ENCODE results near the gene MDFI. TPM values are rescaled to one million over a fixed set of nuclear protein-coding genes. Genes with fewer than 3 reads are reported as not detected.
A peak's percentile ranks its signal among the peaks of the same experiment; 100 is the strongest.

The MDFI gene, protein sequence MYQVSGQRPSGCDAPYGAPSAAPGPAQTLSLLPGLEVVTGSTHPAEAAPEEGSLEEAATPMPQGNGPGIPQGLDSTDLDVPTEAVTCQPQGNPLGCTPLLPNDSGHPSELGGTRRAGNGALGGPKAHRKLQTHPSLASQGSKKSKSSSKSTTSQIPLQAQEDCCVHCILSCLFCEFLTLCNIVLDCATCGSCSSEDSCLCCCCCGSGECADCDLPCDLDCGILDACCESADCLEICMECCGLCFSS
- total RNA-seq = 146 to 149 TPM (median 148 TPM) in 3 replicates

DNA sequence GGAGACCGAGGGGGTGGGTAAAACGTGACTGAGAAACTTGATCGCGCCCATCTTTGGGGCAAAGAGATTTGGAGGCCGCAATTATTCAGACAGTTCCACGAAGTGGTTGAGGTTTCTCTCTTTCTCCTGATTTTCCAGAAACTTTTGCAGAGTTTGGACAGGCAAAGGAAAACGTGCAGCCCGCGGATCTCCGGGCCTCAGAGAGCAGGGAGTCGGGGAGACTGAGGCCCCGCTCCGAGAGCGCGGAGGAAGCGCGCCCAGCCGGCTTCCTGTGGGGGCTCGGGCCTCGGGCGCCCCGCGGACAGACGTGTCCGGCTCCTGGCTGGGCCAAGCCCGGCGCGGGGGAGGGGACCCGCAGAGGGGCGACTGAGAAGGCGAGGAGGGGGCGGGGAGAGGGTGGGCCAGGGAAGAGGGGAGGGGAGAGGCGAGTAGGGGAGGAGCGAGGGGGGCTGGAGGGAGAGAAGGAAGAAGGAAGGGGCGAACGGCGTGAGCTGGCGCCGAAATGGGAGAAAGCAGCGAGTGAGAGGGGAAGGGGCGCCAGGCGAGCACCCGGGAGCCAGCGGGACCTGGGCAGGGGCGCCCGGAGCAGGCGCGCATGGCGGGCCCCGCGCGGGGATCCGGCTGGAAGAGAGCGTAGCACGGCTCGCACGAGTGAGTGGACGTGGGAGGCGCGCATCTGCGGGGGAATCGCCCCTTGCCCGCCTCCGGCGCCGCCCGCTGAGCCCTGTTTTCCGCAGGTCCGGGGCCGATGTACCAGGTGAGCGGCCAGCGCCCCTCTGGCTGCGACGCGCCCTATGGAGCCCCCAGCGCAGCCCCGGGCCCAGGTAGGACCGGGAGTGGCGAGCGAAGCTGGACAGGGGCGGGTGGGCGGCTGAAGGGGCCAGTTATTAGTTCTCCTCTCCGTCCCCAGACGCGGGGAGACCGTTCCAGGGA is at the start of gene MDFI:
MDFI (plus strand) TSS at position 467 of the 933 bp plus-strand sequence; CDS start at position 749, 282 bp downstream.
- DNase-seq (ENCODE audit: low spot score in 2 of 2, unreplicated experiment in 2 of 2) = peak in 1 of 2 experiments; percentile 72
- TF ChIP-seq, protein P1, sequence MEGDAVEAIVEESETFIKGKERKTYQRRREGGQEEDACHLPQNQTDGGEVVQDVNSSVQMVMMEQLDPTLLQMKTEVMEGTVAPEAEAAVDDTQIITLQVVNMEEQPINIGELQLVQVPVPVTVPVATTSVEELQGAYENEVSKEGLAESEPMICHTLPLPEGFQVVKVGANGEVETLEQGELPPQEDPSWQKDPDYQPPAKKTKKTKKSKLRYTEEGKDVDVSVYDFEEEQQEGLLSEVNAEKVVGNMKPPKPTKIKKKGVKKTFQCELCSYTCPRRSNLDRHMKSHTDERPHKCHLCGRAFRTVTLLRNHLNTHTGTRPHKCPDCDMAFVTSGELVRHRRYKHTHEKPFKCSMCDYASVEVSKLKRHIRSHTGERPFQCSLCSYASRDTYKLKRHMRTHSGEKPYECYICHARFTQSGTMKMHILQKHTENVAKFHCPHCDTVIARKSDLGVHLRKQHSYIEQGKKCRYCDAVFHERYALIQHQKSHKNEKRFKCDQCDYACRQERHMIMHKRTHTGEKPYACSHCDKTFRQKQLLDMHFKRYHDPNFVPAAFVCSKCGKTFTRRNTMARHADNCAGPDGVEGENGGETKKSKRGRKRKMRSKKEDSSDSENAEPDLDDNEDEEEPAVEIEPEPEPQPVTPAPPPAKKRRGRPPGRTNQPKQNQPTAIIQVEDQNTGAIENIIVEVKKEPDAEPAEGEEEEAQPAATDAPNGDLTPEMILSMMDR (IDR thresholded peaks at IDR 0.05; ENCODE audit: unreplicated experiment) = no peak
- H3K9me3 Mint-ChIP-seq = no peaks in the 10 kb centered on the region
- H3K27ac Mint-ChIP-seq = peak within 1 kb of the TSS; percentile 91
- peak within 1 kb of the TSS; percentile 88 for H3K4me3 Mint-ChIP-seq
- H3K36me3 Mint-ChIP-seq = peaks cover 16% of the 10 kb centered on the region
- no peaks in the 10 kb centered on the region for H3K27me3 Mint-ChIP-seq (ENCODE audit: low read depth)
- H3K4me1 Mint-ChIP-seq = peaks cover 69% of the 10 kb centered on the region

GRCh38 chr6:41589223-41589622 is 49.0 kb upstream of the MDFI start:
- Mint-ChIP-seq H3K4me1 (peaks cover 25% of the 10 kb centered on the region), H3K27ac (no peak overlapping the region), H3K4me3 (no peak overlapping the region), H3K36me3 (peaks cover 25% of the 10 kb centered on the region), H3K27me3 (ENCODE audit: low read depth) (no peaks in the 10 kb centered on the region), H3K9me3 (no peaks in the 10 kb centered on the region)
- DNase-seq (ENCODE audit: low spot score in 2 of 2, unreplicated experiment in 2 of 2) = no peak
- TF ChIP-seq, protein P1 (IDR thresholded peaks at IDR 0.05; ENCODE audit: unreplicated experiment) = no peak

DNA sequence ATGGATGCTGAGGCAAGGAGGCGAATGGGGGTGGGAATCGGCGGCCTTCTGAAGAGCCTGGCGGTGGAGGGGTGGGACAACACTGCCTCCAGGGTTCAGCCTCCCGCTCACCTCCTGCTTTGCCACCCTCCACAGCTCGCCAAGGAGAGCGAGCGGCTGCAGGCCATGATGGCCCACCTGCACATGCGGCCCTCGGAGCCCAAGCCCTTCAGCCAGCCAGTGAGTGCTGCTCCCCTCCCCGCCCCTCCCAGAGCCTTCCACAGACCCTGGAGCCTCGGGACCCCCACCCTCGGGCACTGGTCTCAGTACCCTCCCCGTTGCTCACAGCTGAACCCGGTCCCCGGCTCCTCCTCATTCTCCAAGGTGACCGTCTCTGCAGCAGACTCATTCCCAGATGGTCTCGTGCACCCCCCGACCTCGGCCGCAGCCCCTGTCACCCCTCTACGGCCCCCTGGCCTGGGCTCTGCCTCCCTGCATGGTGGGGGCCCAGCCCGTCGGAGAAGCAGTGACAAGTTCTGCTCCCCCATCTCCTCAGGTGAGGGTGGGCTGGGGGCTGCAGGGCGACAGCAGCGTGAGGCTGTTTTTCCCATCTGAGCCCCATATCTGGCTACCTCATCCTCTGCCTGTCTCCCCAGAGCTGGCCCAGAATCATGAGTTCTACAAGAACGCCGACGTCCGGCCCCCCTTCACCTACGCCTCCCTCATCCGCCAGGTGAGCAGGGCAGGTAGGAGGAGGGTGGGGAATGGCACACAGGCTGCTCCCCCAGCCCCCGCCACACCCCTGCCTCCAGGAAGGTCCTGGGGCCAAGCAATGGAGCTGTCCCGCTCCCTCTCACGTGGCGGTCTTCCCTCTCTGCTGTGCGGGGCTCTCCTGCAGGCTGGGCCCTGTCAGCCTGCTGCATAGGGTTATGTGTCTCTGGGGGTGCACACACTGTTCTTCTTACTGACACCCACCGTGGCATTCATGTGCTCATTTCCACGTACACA is 48.3 kb upstream of the MDFI start:
- H3K4me3 Mint-ChIP-seq = no peak overlapping the region
- H3K9me3 Mint-ChIP-seq = no peaks in the 10 kb centered on the region
- peaks cover 18% of the 10 kb centered on the region for H3K4me1 Mint-ChIP-seq
- peaks cover 28% of the 10 kb centered on the region for H3K36me3 Mint-ChIP-seq
- no peak overlapping the region for H3K27ac Mint-ChIP-seq
- TF ChIP-seq, protein P1 (IDR thresholded peaks at IDR 0.05; ENCODE audit: unreplicated experiment) = no peak
- no peaks in the 10 kb centered on the region for H3K27me3 Mint-ChIP-seq (ENCODE audit: low read depth)
- DNase-seq (ENCODE audit: low spot score in 2 of 2, unreplicated experiment in 2 of 2) = no peak

GRCh38 chr6:41591122-41591521 is 47.1 kb upstream of the MDFI start:
- peaks cover 9% of the 10 kb centered on the region for H3K4me1 Mint-ChIP-seq
- no peaks in the 10 kb centered on the region for H3K27me3 Mint-ChIP-seq (ENCODE audit: low read depth)
- no peaks in the 10 kb centered on the region for H3K9me3 Mint-ChIP-seq
- no peak overlapping the region for H3K27ac Mint-ChIP-seq
- DNase-seq (ENCODE audit: low spot score in 2 of 2, unreplicated experiment in 2 of 2) = no peak
- H3K36me3 Mint-ChIP-seq = peaks cover 31% of the 10 kb centered on the region
- H3K4me3 Mint-ChIP-seq = no peak overlapping the region
- TF ChIP-seq, protein P1 (IDR thresholded peaks at IDR 0.05; ENCODE audit: unreplicated experiment) = no peak

- H3K27me3 Mint-ChIP-seq (ENCODE audit: low read depth) = no peaks in the 10 kb centered on the region
- H3K36me3 Mint-ChIP-seq = peaks cover 35% of the 10 kb centered on the region
- TF ChIP-seq, protein P1 (IDR thresholded peaks at IDR 0.05; ENCODE audit: unreplicated experiment) = peak; percentile 97
- H3K4me1 Mint-ChIP-seq = peaks cover 4% of the 10 kb centered on the region
- peak; percentile 61 to 91 for DNase-seq (ENCODE audit: low spot score in 2 of 2, unreplicated experiment in 2 of 2)
- H3K4me3 Mint-ChIP-seq = no peak overlapping the region
- no peaks in the 10 kb centered on the region for H3K9me3 Mint-ChIP-seq
- no peak overlapping the region for H3K27ac Mint-ChIP-seq
These were observed 46.3 kb upstream of the MDFI start for GRCh38 chr6:41591859-41592502.
